KMS-11 (cell line): Measurements from ENCODE around the gene TOX3.

Experiments
- H2AFZ ChIP-seq: fragments of 200-600 bp; sonication (generic); 2 replicates; pipeline ENCODE4 v1.6.1; 2016; ENCODE audit warnings: antibody characterized with exemption, mixed run types, low read depth
- H3K27ac ChIP-seq: fragments of 200-600 bp; sonication (generic); 2 replicates; pipeline ENCODE4 v1.6.1; 2016; ENCODE audit warnings: mild to moderate bottlenecking, mixed run types
- H3K27me3 ChIP-seq: fragments of 200-600 bp; sonication (generic); 2 replicates; pipeline ENCODE4 v1.6.1; 2017; ENCODE audit warnings: mild to moderate bottlenecking, low read depth, mixed run types, moderate library complexity; ENCODE audit not compliant: insufficient read depth
- H3K36me3 ChIP-seq: fragments of 200-600 bp; sonication (generic); 2 replicates; pipeline ENCODE4 v1.6.1; 2017; ENCODE audit warnings: mild to moderate bottlenecking, mixed run types; ENCODE audit not compliant: insufficient read depth
- H3K4me1 ChIP-seq: fragments of 200-600 bp; sonication (generic); 2 replicates; pipeline ENCODE4 v1.6.1; 2016; ENCODE audit warnings: mild to moderate bottlenecking, low read depth, mixed run types; ENCODE audit not compliant: poor library complexity, severe bottlenecking
- H3K4me2 ChIP-seq: fragments of 200-600 bp; sonication (generic); 2 replicates; pipeline ENCODE4 v1.7.0; 2016; ENCODE audit warnings: mild to moderate bottlenecking, mixed run types
- H3K4me3 ChIP-seq: fragments of 200-600 bp; sonication (generic); IDR thresholded peaks from 2 replicates; pipeline ENCODE4 v1.6.1; 2017; ENCODE audit warnings: low read depth, low read length, mixed read lengths; ENCODE audit not compliant: insufficient read depth
- H3K79me2 ChIP-seq: fragments of 200-600 bp; sonication (generic); 2 replicates; pipeline ENCODE4 v1.6.1; 2016; ENCODE audit warnings: low read depth, mixed run types; ENCODE audit not compliant: insufficient read depth
- H3K9ac ChIP-seq: fragments of 200-600 bp; sonication (generic); 2 replicates; pipeline ENCODE4 v1.6.1; 2016; ENCODE audit warnings: mild to moderate bottlenecking, mixed run types
- H4K20me1 ChIP-seq: fragments of 200-600 bp; sonication (generic); 2 replicates; pipeline ENCODE4 v1.6.1; 2016; ENCODE audit warnings: mild to moderate bottlenecking, mixed run types; ENCODE audit not compliant: insufficient read depth
- TF ChIP-seq, protein P1 (sequence below): fragments of 200-600 bp; sonication (generic); conservative IDR thresholded peaks from 2 replicates; pipeline ENCODE4 v1.6.1; 2017; ENCODE audit warnings: low read depth, mild to moderate bottlenecking, antibody characterized with exemption, low read length, moderate library complexity, mixed read lengths

TOX3 gene

DNA sequence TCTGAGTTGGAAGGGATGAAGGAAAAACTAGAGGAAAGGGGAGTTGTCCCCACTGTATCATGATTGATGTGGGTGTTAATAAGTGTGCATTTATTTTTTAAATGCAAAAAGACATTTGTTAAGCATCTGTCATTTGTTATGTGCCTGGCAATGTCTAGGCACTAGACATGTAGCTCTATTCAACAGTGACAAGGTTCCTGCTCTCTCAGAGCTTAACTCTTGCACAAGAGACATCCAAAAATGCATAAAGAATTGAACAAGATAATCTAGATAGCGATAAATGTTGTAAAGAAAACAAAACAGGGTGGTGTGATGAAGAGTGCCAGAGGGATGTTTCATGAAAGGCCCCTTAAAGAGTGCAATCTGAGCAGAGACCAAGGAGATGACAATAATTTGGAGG is 148.9 kb downstream of the TOX3 start:
- Histone ChIP-seq H3K4me1 (no peaks in the 10 kb centered on the region), H3K4me3 (no peak overlapping the region), H3K4me2 (no peak overlapping the region), H4K20me1 (no peaks in the 10 kb centered on the region), H3K36me3 (no peaks in the 10 kb centered on the region), H3K27me3 (no peaks in the 10 kb centered on the region), H3K27ac (no peak overlapping the region), H3K79me2 (no peaks in the 10 kb centered on the region), H3K9ac (no peak overlapping the region), H2AFZ (no peak overlapping the region)
- TF ChIP-seq, protein P1, sequence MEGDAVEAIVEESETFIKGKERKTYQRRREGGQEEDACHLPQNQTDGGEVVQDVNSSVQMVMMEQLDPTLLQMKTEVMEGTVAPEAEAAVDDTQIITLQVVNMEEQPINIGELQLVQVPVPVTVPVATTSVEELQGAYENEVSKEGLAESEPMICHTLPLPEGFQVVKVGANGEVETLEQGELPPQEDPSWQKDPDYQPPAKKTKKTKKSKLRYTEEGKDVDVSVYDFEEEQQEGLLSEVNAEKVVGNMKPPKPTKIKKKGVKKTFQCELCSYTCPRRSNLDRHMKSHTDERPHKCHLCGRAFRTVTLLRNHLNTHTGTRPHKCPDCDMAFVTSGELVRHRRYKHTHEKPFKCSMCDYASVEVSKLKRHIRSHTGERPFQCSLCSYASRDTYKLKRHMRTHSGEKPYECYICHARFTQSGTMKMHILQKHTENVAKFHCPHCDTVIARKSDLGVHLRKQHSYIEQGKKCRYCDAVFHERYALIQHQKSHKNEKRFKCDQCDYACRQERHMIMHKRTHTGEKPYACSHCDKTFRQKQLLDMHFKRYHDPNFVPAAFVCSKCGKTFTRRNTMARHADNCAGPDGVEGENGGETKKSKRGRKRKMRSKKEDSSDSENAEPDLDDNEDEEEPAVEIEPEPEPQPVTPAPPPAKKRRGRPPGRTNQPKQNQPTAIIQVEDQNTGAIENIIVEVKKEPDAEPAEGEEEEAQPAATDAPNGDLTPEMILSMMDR, result no peak

DNA sequence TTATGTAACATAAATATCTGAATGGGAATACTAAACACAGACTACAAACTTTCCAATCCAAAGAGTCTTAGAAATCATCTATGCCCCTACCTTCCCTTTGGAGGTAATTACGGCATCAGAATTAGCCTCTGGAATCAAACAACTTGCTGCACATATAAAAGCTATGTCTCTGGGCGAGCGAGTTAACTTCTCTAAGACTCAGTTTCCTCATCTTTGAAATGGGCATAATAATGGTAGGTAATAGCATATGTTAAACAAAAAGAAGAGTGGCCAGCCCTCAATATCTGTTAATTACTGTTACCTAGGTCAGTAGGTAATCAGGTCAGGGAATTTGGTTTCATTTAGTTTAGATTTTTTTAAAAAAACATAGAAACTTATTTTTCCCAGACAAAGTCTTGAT is 153.5 kb downstream of the TOX3 start:
- no peak overlapping the region for H3K4me2 ChIP-seq
- no peak overlapping the region for H3K4me3 ChIP-seq
- TF ChIP-seq, protein P1, result no peak
- H3K9ac ChIP-seq, result no peak overlapping the region
- no peaks in the 10 kb centered on the region for H3K27me3 ChIP-seq
- H4K20me1 ChIP-seq, result no peaks in the 10 kb centered on the region
- H2AFZ ChIP-seq, result no peak overlapping the region
- no peaks in the 10 kb centered on the region for H3K79me2 ChIP-seq
- H3K4me1 ChIP-seq, result no peaks in the 10 kb centered on the region
- H3K36me3 ChIP-seq, result no peaks in the 10 kb centered on the region
- no peak overlapping the region for H3K27ac ChIP-seq

DNA sequence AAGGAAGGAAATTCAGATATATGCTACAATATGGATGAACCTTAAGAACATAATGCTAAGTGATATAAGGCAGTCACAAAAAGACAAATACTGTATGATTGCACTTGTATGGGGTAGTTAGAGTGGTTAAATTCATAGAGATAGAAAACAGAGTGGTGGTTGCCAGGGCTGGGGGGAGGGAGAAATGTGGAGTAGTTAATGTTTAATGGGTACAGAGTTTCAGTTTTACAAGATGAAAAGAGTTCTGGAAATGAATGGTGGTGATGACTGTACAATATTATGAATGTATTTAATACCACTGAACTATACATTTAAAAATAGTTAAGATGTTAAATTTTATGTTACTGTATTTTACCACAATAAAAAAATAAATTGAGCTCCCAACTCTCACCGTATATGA is 157.9 kb downstream of the TOX3 start:
- TF ChIP-seq, protein P1, result no peak
- Histone ChIP-seq H3K36me3 (no peaks in the 10 kb centered on the region), H3K79me2 (no peaks in the 10 kb centered on the region), H3K4me1 (no peaks in the 10 kb centered on the region), H3K27me3 (no peaks in the 10 kb centered on the region), H3K27ac (no peak overlapping the region), H4K20me1 (no peaks in the 10 kb centered on the region), H3K4me3 (no peak overlapping the region), H3K4me2 (no peak overlapping the region), H3K9ac (no peak overlapping the region), H2AFZ (no peak overlapping the region)
